Measurements from ENCODE around the gene THAP11.

The THAP11 gene

GRCh38 chr16:67845291-67846062 lies 3.4 kb downstream of the THAP11 start:
- no peak for TF ChIP-seq GATA3 (IDR thresholded peaks at IDR 0.05; ENCODE audit: low read depth, low read length)
- TF ChIP-seq GATA2 (IDR thresholded peaks at IDR 0.05; ENCODE audit: low read depth, low read length): no peak

- no peak for TF ChIP-seq GATA3 (IDR thresholded peaks at IDR 0.05; ENCODE audit: low read depth, low read length)
- no peak for TF ChIP-seq GATA2 (IDR thresholded peaks at IDR 0.05; ENCODE audit: low read depth, low read length)
Observed at GRCh38 chr16:67846063-67846319, 3.9 kb downstream of the THAP11 start.

- TF ChIP-seq GATA2 (IDR thresholded peaks at IDR 0.05; ENCODE audit: low read depth, low read length) (no peak), GATA3 (IDR thresholded peaks at IDR 0.05; ENCODE audit: low read depth, low read length) (no peak)
Observed at GRCh38 chr16:67846320-67847063, 4.4 kb downstream of the THAP11 start, which contains the start of gene NUTF2. NUTF2 (plus strand) TSS chr16:67846933; CDS start chr16:67865131, 18,198 bp downstream.

GRCh38 chr16:67847064-67847861 lies 5.1 kb downstream of the THAP11 start, which contains the start of gene CENPT:
CENPT (minus strand) TSS chr16:67847693; CDS start chr16:67833859, 13,834 bp downstream.
- TF ChIP-seq GATA2 (IDR thresholded peaks at IDR 0.05; ENCODE audit: low read depth, low read length) (no peak), GATA3 (IDR thresholded peaks at IDR 0.05; ENCODE audit: low read depth, low read length) (no peak)

- TF ChIP-seq GATA2 (IDR thresholded peaks at IDR 0.05; ENCODE audit: low read depth, low read length) (no peak), GATA3 (IDR thresholded peaks at IDR 0.05; ENCODE audit: low read depth, low read length) (no peak)
Observed at GRCh38 chr16:67848118-67848517, 6.0 kb downstream of the THAP11 start.

- TF ChIP-seq GATA3 (IDR thresholded peaks at IDR 0.05; ENCODE audit: low read depth, low read length): no peak
- TF ChIP-seq GATA2 (IDR thresholded peaks at IDR 0.05; ENCODE audit: low read depth, low read length): no peak
Observed at GRCh38 chr16:67853670-67854069, 11.6 kb downstream of the THAP11 start.

- TF ChIP-seq GATA3 (IDR thresholded peaks at IDR 0.05; ENCODE audit: low read depth, low read length) (no peak), GATA2 (IDR thresholded peaks at IDR 0.05; ENCODE audit: low read depth, low read length) (no peak)
Observed at GRCh38 chr16:67855789-67856188, 13.7 kb downstream of the THAP11 start.

GRCh38 chr16:67856927-67857546 lies 14.9 kb downstream of the THAP11 start:
- TF ChIP-seq GATA3 (IDR thresholded peaks at IDR 0.05; ENCODE audit: low read depth, low read length): no peak
- TF ChIP-seq GATA2 (IDR thresholded peaks at IDR 0.05; ENCODE audit: low read depth, low read length): no peak

- TF ChIP-seq GATA3 (IDR thresholded peaks at IDR 0.05; ENCODE audit: low read depth, low read length) (no peak), GATA2 (IDR thresholded peaks at IDR 0.05; ENCODE audit: low read depth, low read length) (no peak)
Observed at GRCh38 chr16:67857547-67858233, 15.6 kb downstream of the THAP11 start.

- TF ChIP-seq GATA2 (IDR thresholded peaks at IDR 0.05; ENCODE audit: low read depth, low read length) (no peak), GATA3 (IDR thresholded peaks at IDR 0.05; ENCODE audit: low read depth, low read length) (no peak)
Observed at GRCh38 chr16:67858500-67858899, 16.4 kb downstream of the THAP11 start.

GRCh38 chr16:67860589-67861398 lies 18.7 kb downstream of the THAP11 start:
- TF ChIP-seq GATA3 (IDR thresholded peaks at IDR 0.05; ENCODE audit: low read depth, low read length) (no peak), GATA2 (IDR thresholded peaks at IDR 0.05; ENCODE audit: low read depth, low read length) (no peak)

- TF ChIP-seq GATA3 (IDR thresholded peaks at IDR 0.05; ENCODE audit: low read depth, low read length): no peak
- TF ChIP-seq GATA2 (IDR thresholded peaks at IDR 0.05; ENCODE audit: low read depth, low read length): no peak
Observed at GRCh38 chr16:67861877-67862276, 19.8 kb downstream of the THAP11 start.

All from SH-SY5Y (cell line).